GM21717 (cell line): ENCODE data around the gene ARL14.

Source experiments
- ATAC-seq: cut with Tn5 transposase; IDR thresholded peaks from one replicate; pipeline ENCODE4 v1.9.1; 2021; ENCODE audit warnings: mild to moderate bottlenecking, moderate library complexity; ENCODE audit not compliant: unreplicated experiment

The ARL14 gene

DNA sequence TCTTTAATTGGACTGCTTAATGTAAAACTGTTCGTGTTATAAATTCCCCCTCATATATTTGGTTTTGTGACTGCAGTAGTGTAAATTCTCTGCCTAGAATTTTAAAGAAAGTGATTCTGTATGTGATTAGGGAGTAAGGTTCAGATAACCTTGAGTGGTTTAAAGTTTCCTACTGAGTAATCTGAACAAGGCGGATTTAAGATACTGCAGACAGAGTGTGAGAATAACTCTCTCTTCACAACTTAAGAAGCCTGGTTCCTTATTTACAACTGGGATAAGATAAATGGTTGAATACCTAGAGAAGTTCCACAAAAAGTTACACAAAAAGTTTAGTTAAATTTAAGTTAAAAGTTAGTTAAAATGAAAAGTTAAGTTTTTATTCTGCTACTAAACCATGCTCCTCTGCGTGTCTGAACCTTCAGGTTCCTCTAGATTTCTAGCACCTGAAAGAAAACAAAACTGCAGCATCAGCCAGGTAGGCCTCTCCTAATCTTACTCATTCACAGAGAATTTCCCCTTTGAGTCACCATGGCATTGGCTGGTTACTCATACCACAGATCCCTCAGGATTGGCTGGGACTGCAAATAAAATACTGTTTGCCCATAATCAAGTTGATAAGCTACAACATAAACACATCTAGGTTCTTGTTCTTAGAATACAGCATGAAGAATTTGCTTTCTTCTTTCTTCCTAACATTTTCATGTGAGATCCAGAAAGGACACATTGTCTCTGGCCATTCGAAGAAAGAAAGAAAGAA, at the start of gene ARL14:
Gene ARL14, plus strand, starts transcription at position 614 of the 757 bp plus-strand sequence. CDS start 187 bp downstream, outside the sequence.
- ATAC-seq, result peak; percentile 79

DNA sequence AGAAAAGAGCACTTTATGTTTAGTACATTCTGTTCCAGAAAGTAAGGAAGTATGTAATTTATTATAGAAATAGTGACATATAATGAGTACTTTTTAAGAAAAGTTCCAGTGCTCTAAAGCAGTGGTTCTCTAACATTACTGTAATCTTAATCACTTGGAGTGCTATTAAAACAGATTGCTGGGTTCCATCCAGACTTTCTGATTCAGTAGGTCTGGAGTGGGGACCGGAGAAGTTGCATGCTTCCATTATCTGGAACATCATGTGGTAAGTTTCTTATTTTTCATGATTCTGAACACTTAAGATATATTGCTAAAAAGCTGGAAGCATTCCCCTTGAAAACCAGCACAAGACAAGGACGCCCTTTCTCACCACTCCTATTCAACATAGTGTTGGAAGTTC, 47.5 kb upstream of the ARL14 start:
- no peak for ATAC-seq

DNA sequence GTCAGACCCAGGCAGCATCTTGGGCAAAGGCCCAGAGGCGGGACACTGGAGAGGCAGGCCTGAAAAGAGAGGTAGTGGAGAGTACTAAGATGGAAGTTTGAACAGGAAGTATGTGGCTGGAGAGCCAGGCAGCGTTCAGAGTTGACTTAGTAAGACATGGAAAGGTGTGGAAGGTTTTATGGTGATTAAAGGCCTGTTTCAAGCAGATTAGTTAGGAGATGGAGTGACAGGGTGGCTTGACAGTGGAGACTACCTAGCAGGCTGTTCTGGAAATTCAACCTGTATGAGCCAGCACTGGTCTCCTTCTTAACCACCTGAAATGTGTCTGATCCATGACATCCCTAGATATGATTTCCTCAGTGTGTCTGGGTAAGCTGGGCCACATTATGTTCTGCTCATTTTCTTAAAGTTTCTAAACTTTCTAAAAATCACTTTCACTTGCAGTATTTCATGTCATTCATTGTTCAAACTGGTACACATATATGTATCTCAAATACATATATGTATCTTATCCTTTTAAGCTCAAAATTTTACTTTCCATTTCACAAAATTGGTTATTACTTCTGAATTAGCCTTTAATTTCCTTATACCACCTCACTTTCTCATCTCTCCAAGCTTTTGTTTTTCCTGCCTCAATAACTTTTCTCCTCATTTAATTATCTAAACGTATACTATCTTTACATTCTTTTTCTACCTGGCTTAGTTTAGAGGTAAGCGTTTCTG, 43.4 kb upstream of the ARL14 start:
- ATAC-seq, result no peak

DNA sequence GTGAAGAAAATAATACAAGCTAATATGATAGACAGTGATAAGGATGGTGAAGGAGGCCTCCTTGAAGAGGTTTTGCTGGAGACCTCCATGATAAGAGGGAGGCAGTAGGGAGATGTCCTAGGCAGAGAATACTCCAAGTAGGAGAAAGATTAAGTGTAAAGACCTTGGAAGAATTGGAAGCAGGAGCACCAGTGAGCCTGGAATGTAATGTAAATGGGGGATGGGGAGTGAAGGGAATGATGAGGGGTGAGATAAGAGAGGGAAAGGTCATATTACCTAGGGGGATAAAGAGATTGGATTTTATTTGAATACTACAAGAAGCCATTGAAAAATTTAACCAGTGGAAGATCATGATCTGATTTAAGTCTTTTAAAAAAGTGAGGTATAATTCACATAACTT, 41.7 kb upstream of the ARL14 start:
- ATAC-seq, result no peak

DNA sequence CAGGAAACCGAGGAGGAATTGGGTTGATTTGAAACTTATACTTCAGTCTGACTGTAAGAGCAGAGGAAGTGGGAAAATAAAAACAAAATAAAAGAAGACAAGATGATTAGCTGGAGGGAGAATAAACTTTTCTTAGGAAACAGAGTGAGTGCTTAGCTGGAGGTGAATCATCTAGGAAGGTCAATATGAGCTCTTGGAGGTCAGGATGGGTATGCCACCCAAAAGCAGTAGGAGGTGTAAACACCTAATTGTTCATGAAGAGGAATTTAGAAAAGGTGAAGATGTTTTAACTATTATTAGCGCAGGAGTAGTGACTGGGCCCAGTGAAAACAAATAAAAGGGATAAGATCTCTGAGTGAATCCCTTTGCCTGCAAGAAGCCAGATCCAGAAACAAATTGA, 39.9 kb upstream of the ARL14 start:
- no peak for ATAC-seq

DNA sequence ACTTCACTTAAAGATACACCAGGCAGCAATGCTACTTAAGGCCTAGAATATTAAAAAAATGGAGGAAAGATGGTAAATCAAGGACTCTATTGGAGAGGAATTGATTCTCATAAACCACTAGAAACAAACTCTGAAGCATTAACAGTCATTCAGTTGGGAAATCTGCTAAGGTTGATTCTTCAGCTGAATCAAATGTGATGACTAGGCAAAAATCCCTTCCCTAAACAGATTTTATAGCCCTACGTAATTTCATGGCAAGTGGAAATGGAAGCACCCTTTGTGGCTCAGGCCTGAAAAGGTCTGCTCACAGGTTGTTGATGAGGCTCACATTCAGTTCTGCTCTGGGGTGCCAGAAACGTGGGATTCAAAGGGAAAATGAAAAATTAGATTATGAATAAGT, 38.8 kb upstream of the ARL14 start:
- no peak for ATAC-seq

DNA sequence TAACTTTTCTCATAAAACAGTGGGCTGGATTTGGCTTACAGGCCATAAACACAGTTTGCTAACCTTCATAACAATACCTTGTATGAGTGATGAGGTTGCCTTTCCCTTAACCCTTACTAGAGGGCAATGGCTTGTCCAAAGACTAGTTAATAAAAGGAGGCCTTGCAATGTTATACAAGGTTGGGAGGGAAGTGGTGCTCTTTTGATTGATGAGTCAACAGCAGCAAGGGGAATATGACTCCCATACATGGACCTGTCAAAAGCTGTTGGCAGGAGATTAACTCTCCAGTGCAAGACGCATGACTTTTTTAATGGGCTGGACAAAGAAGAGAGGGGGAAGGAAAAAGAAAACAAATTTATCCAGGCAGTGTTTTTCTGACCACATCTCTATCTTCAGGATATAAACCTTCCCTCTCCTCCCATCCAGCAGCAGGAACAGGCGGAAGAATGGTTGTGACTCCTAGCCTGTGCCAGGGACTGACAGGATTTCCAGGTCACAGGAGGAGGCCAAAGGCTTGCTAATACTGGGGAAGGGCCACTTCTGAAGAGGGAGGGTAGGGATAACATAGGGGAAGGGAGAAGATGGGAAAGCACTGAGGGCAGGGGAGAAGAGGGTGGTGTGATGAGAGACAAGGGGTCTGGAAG, 35.2 kb upstream of the ARL14 start:
- ATAC-seq, result no peak

DNA sequence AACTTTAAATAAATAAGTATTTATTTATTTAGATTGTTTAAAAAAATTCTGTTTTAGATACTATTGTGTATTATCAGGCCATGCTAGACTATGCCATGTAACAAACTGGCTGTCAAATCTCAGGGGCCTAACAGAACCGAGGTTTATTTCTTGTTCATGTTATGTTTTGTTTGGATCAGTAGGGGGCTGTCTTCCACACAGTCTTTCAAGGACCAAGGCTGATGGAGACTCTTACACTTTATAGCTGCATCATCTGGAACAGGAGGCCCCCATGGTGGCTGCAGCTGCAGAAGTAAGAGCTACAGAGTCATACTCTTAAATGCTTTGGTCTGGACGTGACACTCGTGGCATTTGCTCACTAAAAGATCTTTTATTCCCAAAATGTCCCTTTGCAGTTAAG, 33.0 kb upstream of the ARL14 start:
- peak; percentile 72 for ATAC-seq

DNA sequence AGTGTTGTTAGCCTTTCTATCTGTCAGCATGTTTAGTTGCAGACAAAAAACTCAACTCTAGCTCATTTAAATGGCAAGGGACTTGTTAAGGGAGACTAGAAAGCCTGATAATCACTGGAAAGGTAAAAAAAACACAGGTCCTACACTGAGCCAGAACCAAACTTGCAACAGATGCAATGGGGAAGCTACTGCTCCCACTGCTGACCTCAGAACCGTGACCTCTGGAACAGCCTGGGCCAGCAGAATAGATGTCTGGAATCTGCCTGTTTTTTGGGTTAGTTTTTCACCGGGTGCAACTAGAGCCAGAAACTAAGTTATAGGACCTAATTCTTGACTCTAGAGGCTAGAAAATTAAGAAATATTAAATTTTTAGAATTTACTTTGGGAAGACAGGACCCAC, 32.5 kb upstream of the ARL14 start:
- no peak for ATAC-seq

DNA sequence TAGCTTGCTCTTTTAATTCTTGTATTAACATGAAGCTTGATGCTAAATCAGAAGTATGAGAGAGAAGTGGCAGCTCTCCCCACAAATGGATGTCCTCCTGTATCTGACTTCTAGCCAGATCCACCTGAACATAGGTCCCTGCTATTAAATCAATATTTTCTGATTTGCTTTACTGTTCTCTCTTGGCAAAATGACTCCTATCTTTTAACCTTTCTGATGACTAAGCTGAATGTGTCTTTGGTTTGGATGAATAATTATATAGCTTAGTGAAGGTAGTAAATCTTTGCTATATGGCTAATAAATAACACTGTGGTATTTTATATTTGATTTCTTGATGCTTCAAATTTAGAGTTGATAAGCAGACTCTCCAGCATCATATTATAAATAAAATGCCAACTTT, 28.3 kb upstream of the ARL14 start:
- no peak for ATAC-seq

DNA sequence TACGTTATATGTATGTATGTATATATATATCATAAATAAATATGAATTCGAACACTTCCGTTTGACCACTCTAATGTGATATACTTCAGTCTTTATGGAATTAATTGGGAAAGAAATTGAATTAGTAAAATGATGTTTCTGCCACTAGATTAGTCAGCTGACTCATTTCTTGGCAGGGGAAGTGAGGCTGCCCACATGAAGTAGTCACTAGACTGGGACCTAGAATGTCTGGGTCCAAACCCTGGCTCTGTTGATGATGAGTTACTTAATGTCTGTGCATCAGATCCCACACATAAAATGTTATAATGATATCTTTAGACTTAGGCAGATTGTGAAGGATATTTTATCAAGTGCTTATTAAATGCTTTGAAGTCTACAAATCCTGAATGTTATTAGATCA, 27.4 kb upstream of the ARL14 start:
- ATAC-seq, result no peak

DNA sequence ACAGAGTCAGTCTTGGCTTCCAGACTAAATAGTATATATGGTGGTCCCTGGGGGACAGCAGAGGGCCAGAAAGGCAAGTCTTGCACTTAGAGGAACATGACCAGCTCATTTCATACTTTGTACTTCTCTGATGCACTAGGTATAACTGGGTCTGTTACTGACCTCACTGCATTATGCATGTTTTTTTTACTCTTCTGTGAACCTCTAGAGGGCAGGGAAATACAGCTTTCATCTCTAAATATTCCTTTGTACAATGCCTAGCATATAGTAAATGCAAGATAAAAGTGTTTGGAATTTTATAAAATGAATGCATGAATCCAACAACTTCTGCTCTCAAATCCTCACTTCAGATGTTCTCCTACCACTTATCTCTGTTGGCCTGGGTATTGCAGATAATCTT, 23.4 kb upstream of the ARL14 start:
- ATAC-seq, result no peak

DNA sequence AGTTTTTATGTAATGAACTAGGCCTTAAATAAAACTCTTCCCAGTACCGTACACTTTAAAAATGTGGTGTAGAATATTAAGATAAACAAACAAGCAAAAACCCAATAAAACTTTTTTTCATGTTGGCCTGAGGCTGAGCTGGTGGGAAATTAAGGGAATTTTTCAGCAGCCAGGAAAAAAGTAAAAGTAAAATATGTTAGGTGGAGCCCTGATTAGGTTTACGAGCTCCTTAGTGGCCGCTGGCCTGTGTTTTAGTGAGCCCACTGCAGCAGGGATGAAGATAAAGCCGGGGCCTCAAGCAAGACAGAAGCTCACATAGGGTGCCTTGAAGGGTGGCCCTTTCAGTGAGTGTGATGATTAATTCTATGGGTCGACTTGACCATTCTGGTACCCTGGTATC, 16.1 kb upstream of the ARL14 start:
- no peak for ATAC-seq

DNA sequence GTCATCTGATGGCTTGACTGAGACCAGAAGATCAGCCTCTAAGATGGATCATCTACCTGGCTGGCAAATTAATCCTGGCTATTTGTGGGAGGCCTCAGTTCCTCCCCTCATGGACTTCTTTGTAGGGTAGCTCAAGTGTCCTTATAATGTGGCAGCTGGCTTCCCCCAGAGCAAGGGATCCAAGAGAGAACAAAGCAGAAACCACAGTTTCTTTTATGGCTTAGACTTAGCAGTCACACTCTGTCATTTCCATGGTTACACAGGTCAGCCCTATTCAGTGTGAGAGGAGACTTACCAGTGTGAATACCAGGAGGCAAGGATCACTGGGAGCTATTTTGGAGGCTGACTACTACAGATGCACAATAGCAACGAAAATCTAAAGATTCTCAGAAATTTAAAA, 15.3 kb upstream of the ARL14 start:
- peak; percentile 48 for ATAC-seq

DNA sequence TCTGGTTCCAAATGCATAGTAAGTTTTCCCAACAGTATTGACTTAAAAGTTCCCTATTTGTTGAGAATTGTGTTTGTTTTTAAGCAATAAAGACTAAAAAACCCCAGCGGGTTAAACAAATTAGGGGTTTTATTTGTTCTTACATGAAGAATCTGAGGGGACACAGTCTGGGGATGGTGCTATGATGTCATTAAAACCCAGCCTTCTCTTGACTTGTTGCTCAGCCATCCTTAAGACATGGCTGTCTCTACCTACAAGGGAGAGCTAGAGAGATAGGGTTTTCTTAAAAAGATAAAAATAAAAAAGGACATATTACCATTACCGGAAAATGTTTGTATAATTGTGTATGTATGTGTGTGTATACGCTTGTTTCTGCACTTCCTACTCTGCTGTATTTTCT, 11.7 kb upstream of the ARL14 start:
- no peak for ATAC-seq

DNA sequence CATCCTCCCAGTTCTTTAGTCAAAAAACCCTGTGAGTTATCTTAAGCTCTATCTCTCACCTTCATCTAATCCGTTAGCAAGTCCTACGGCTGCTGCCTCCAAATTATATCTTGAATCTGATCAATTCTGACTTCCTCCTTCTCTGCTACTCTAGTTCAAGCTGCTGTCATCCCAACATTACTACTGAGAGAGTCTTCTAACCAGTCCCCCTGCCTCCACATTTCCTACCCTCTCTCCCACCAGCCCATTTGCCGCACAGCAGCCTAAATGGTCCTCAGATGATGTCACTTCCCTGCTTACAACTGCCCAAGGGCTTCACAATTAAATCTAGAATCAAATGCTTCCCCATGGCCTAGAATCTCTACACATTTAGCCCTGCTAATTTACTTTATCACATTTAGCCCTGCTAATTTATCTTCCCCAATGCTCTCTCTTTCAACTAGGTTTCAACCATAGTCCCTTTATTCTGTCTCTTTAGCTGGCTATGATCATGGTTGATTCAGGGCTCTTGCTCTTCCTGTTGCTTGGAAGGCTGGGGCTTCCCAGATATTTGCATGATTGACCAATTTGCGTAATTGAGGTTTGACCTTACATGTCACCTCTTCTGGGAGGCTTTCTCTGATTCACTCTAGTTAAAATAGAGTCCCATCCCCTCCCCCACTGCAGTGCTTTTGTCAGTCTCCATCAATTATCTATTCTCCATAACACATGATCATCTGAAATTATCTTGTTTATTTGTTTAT, 11.0 kb upstream of the ARL14 start:
- ATAC-seq, result peak; percentile 91

DNA sequence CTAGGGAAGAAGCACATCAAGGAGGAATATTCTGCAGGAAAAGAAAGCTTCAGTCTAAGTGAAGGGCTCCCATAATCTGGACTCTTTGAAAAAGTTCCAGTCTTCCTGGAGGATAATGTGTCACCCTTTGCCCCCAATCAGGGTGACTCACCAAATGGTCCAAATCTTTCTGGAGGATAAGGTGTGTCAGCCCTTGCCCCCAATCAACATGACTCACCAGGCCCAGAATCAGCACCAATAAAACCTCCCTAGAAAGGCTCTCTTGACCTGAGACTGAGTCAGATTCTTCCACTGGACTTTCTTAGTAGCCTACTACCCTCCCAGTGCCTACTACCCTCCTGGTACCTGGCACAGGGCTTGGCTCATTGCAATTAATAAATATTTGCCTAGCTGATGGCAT, 9.5 kb upstream of the ARL14 start:
- ATAC-seq, result no peak

DNA sequence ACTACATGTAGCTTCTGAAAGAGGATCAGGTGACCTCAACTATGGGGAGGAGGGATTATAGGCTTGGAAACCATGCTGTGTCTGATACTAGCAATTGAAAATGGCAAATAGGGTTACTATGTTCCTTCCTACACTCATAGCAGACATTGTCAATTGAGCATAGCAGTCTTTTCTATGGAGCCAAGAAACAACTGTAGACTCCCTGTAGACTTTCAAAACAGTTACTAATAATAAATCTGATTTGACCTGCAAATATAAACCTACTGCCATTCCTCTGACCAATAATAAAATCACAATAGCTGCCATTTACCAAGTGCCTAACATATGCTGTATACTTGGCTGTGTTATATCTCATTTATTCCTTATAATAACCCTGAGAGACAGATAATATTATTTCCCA, 8.5 kb upstream of the ARL14 start:
- no peak for ATAC-seq

DNA sequence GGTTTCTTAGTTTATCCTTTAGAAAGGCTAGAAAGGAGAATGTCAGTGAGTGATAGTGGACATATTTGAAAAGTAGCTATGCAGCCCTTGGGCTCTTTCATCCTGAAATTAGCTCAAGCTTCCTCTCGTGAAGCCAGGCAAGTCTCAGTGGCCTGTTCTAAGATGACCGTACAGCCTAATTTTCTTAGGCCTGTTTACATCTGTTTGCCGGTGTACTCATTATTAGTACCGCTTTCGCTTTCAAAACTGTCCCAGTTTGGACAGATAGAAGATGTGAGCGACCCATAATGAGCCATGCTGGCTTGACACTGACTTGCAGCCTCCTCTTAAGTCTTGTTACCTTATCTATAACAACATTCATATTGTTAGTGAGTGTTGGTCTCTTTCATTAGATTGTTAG, 5.7 kb upstream of the ARL14 start:
- ATAC-seq, result peak; percentile 92

DNA sequence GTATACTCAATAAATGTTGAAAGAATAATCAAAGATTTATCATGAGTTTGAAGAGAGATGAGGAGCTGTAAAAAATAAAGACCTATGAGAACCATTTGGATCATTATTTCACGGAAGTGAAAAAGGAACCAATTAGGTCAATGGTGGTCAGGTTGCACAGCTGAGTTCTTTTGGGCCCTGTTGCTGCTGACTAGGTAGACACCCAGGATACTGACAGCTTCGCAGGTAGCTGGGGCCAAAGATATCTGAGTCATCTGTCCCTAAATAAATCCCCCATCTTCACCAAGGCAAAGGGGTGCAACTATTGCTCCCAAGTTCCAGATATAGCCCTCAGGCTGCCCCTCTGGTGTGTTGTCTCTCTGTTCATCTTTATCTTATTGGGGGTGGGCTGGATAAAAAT, 5.0 kb upstream of the ARL14 start:
- no peak for ATAC-seq

DNA sequence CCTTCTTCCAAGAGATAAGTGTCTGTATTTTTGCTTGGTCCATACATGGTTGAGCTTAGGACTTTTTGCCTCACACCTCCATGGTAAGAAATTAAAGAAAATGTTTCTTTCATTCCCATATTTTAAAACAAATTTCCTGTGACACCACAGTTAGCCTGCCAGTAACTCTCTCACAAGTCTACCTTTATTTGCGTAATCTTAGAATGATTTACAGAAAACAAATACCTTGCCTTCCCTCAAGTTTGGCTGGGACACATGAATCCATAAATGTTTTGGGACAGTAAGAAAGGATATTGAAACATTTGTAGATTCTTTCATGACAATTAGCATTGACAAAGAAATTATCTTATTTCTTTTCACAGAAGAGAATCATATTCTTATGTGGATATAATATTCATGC, 3.8 kb upstream of the ARL14 start:
- no peak for ATAC-seq
